Fibroblast of lung (primary cell): ENCODE measurements around the gene FBXW10B.

Experiments used
- EZH2 ChIP-seq: IDR thresholded peaks from 2 replicates; pipeline ENCODE4 v1.5.1; 2012; ENCODE audit warnings: low read length, control low read depth, mild to moderate bottlenecking; ENCODE audit errors: missing control alignments
- TF ChIP-seq, protein P1 (sequence below), 2 donors: IDR thresholded peaks in 1 of 2; conservative IDR thresholded peaks in 1 of 2; 1 replicate in 1 of 2; 2 replicates in 1 of 2; pipeline ENCODE4 v1.5.1; 2011 to 2012; ENCODE audit warnings: low read length in 2 of 2, control low read depth in 1 of 2, inconsistent platforms in 1 of 2, low read depth in 1 of 2, mild to moderate bottlenecking in 1 of 2

DNA sequence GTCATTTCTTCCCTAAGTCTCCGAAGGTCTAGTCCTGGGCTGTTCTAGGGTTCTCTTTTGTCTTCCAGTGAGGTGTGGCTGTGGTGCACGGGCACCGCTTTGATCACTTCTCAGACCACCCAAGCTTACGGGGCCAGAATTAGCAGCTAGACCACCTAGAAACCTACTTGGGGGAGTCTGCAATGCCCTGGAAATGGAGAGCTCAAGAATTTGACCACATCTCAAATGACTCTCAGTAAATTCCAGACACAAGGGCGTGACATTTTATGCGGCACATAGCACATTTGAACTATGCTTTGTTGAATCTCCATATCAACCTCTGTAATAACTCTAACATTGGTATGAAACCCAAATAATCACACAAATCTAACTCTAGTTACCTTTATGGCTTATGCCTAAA lies 39.7 kb upstream of the FBXW10B start:
- TF ChIP-seq, protein P1, sequence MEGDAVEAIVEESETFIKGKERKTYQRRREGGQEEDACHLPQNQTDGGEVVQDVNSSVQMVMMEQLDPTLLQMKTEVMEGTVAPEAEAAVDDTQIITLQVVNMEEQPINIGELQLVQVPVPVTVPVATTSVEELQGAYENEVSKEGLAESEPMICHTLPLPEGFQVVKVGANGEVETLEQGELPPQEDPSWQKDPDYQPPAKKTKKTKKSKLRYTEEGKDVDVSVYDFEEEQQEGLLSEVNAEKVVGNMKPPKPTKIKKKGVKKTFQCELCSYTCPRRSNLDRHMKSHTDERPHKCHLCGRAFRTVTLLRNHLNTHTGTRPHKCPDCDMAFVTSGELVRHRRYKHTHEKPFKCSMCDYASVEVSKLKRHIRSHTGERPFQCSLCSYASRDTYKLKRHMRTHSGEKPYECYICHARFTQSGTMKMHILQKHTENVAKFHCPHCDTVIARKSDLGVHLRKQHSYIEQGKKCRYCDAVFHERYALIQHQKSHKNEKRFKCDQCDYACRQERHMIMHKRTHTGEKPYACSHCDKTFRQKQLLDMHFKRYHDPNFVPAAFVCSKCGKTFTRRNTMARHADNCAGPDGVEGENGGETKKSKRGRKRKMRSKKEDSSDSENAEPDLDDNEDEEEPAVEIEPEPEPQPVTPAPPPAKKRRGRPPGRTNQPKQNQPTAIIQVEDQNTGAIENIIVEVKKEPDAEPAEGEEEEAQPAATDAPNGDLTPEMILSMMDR (conservative IDR thresholded peaks at IDR 0.05 in 1 of 2, IDR thresholded peaks at IDR 0.05 in 1 of 2; ENCODE audit: low read depth in 1 of 2, low read length in 2 of 2) = no peak
- TF ChIP-seq EZH2 = no peak
